Thyroid gland (tissue), 4 donors: ENCODE data around the gene PTPN9.
"Not testable (repeated sequence)": the region's sequence is repeated elsewhere in the genome, so short reads cannot be mapped to it uniquely, and the experiment has no call there.

ENCODE experiments used
- POLR2A ChIP-seq, 2 donors: fragments of 450-650 bp; IDR thresholded peaks; one replicate each; pipeline ENCODE4 v1.6.1; 2017; ENCODE audit warnings: antibody characterized with exemption in 2 of 2, mild to moderate bottlenecking in 2 of 2, moderate library complexity in 1 of 2
- TF ChIP-seq, protein P1 (sequence below), 6 experiments: fragments of 200-600 bp in 3 of 6; fragments of 450-650 bp in 3 of 6; sonication (generic) in 3 of 6; IDR thresholded peaks; one replicate each; pipeline ENCODE4 v1.5.1; 2016 to 2019; ENCODE audit warnings: antibody characterized with exemption in 6 of 6, mild to moderate bottlenecking in 2 of 6, inconsistent platforms in 1 of 6, moderate library complexity in 1 of 6

DNA sequence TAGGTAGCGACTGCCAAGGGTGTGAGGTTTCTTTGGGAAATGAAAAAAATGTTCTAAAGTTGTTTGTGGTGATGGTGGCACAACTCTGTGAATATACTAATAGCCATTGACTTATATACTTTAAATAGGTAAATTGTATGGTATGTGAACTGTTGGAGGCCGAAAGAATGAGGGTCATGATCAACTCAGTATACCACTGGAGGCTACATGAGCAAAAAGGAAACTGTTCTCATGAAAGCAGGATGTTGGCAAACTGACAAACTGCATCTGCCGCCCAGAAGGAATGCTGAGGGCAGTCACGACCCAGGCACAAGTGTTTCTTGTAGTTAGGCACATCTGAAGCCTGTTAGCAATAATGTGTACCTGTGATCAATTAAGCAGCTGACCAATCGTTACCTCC lies 95.6 kb downstream of the PTPN9 start:
- TF ChIP-seq, protein P1, sequence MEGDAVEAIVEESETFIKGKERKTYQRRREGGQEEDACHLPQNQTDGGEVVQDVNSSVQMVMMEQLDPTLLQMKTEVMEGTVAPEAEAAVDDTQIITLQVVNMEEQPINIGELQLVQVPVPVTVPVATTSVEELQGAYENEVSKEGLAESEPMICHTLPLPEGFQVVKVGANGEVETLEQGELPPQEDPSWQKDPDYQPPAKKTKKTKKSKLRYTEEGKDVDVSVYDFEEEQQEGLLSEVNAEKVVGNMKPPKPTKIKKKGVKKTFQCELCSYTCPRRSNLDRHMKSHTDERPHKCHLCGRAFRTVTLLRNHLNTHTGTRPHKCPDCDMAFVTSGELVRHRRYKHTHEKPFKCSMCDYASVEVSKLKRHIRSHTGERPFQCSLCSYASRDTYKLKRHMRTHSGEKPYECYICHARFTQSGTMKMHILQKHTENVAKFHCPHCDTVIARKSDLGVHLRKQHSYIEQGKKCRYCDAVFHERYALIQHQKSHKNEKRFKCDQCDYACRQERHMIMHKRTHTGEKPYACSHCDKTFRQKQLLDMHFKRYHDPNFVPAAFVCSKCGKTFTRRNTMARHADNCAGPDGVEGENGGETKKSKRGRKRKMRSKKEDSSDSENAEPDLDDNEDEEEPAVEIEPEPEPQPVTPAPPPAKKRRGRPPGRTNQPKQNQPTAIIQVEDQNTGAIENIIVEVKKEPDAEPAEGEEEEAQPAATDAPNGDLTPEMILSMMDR (IDR thresholded peaks at IDR 0.05): not testable (repeated sequence)
- not testable (repeated sequence) for TF ChIP-seq POLR2A (IDR thresholded peaks at IDR 0.05)
